GM18951 (cell line): ENCODE measurements around the gene GRID1.
"Not testable (repeated sequence)": the region's sequence is repeated elsewhere in the genome, so short reads cannot be mapped to it uniquely, and the experiment has no call there.

Source experiments
- POLR2A ChIP-seq: IDR thresholded peaks from 4 replicates; pipeline ENCODE4 v1.6.1; 2011; ENCODE audit warnings: mild to moderate bottlenecking; ENCODE audit not compliant: insufficient read length, insufficient read depth; ENCODE audit errors: extremely low read depth
- in situ Hi-C: fragments of 300-500 bp; cut with MboI; formaldehyde crosslinking; loops from one replicate; pipeline ENCODE4 v1.12.0; 2022; ENCODE audit warnings: low sequenced_read_pairs, mixed read lengths, inconsistent platforms; ENCODE audit not compliant: unreplicated experiment

Gene GRID1

DNA sequence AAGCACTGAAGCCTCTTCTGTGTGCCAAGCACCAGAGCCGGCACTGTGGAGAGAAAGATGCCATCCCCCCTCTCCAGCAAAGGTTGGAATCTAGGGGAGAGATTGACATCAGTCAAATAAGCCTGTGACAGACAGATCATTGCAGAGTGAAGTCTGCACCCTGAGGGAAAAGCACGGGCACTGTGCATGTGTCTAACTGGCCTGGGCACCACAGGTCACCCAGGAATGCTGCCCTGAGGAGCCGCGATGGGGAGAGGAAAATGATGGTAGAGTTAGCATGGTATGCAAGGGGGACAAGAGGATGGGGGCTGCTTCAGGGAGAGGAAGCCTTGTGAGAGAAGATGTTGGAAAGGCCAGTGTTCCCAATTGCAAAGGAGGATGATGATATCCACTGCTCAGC is 261.0 kb downstream of the GRID1 start:
- in situ Hi-C loops, result no loop called here
- TF ChIP-seq POLR2A, result no peak

DNA sequence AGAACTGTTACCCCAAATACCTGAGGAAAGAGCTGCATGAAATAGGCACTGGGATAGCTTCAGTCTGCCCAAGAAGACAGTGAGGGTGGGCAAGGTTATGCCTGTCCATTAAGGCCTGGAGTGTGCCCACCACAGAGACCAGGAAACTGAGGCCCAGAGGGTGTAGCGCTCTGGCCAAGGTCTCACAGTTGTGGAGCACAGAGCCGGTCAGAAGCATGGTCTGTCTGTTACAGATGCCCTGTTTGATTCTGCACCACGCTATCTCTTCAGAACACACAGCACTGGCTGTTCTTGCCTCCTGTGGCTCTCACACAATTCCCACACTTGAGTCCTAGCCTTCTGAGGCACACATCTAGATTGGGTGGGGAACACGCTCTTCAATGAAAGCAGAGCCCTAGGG is 261.4 kb downstream of the GRID1 start:
- in situ Hi-C loops, result no loop called here
- no peak for TF ChIP-seq POLR2A

DNA sequence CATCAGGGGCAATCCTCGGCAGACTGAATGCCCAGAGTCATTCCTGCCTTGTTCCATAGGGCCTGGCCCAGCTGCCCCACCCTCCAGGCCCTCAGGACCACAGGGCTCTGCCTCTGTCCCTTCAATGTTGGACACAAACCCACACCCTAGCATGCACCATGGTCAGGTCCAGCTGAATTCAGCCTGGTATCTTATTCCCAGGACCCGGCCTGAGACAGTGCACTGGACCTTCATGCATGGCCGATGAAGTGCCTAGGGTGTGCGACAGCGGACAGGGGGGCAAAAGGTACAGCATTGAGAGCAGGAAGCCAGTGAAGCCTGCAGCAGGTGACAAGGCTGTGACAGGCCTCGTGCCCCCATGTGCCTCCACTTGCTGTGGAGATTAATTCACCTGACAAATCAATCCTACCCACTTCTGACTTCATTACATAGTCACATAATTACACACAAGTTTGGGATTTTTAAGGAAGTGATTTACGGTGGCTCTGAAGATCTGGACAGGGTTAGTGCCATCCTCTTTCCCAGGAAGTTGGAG is 261.9 kb downstream of the GRID1 start:
- in situ Hi-C loops, result no loop called here
- TF ChIP-seq POLR2A, result no peak

DNA sequence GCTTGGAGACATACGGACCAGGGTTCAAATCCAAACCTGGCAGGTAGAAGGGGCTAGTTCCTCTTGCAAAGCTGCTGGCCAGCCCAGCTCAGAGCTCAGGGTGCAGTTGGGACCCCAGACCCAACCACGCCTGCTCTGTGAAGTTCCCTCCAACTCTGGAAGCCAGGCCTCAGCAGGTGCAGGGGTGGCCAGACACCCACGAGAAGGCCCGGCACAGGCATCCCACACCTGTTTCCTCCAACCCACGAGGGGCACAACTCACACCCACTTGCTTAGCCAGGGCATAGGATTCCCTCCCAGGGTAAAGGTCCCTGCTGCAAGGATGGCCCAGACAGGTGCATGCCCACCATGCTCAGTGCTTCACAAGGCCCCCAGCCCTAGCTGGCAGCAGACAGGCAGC is 262.4 kb downstream of the GRID1 start:
- no peak for TF ChIP-seq POLR2A
- in situ Hi-C loops, result no loop called here

DNA sequence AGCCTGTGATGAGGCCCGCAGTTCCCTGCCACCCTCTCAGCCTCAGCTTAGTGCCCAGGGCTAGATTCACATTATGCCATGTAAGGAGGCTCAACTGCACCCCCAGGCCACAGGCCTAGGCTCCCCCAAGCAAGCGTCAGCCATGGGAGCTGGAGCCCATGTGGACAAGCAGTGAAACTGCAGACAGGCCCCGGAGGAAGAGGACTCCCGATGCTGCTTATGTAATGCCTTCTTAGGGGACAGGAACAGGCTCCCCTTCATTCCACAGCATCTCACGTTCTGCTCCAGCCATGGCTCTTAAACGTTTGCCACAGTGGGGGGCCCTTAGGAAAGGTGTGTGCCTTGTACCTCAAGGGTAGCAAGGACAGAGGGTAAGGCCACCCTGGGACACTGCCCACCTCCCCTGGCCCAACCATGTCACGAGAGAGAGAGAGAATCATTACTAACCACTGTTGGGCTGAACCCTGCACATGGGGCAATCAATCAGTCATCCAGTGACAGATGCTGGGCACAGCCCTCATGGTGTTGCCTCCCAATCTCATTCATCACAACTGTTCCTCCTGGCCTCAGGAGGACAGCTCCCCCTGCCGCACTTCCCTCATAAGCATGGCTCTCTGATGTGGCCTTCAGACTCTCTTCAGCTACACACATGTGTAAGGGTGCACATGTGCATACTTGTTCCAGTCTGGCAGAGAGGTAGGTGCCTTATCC is 263.0 kb downstream of the GRID1 start:
- no peak for TF ChIP-seq POLR2A
- in situ Hi-C loops, result no loop called here

DNA sequence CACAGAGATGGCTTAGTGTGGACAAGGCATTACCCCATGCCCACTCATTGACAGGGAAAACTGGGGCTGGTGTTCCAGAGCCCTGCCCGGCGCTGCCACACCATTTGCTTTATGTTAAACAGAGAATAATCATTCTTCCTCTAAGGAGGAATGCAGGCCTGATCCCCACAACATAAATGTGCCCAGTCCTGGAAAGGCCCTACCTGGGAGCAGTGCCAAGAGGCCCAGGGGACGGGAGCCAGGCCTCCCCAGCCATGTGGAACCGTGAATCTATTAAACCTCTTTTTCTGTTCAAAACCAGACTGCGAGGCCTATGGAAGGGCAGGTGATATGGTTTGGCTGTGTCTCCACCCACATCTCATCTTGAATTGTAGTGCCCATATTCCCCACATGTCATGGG is 264.1 kb downstream of the GRID1 start:
- TF ChIP-seq POLR2A, result no peak
- in situ Hi-C loops, result no loop called here

DNA sequence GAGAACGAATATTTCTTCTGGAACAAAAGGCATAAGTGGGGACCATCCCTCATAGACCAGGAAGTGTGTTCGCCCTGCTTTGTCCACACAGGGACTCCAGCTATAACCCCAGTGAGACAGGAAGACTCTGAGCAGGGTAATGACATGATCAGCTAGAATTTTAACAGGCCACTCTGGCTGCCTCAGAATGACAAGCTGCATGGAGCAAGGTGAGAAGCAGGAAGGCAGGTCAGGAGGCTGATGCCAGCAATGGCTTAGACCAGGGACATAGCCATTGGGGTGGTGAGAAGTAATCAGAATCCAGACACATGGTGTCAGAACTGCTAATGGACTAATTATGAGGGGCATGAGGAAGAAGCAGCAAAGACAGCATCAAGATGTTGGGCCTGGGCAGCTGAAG is 264.6 kb downstream of the GRID1 start:
- in situ Hi-C loops, result no loop called here
- no peak for TF ChIP-seq POLR2A

DNA sequence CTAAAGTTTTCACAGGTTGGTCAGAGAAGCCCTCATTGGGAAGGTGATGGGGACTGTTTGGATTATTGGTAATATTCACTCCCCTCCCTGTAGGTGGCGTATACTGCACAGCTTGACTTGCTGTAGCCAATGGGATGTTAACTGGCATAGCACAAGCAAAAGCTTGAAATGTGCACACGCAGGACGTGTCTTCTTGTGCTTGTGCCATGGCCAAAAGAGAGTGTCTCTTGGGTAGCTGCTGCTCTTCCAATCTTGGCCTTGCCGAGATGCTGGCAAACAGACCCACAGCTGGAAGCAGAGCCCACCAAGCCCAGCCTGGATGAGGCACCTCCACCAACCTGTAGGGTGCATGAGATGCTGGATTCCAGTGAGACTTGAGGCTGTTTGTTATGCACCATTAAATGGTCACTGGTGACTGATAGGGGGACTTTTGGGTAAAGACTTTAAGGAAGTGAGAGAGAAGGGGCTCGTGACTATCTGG is 266.0 kb downstream of the GRID1 start:
- in situ Hi-C loops, result no loop called here
- no peak for TF ChIP-seq POLR2A

DNA sequence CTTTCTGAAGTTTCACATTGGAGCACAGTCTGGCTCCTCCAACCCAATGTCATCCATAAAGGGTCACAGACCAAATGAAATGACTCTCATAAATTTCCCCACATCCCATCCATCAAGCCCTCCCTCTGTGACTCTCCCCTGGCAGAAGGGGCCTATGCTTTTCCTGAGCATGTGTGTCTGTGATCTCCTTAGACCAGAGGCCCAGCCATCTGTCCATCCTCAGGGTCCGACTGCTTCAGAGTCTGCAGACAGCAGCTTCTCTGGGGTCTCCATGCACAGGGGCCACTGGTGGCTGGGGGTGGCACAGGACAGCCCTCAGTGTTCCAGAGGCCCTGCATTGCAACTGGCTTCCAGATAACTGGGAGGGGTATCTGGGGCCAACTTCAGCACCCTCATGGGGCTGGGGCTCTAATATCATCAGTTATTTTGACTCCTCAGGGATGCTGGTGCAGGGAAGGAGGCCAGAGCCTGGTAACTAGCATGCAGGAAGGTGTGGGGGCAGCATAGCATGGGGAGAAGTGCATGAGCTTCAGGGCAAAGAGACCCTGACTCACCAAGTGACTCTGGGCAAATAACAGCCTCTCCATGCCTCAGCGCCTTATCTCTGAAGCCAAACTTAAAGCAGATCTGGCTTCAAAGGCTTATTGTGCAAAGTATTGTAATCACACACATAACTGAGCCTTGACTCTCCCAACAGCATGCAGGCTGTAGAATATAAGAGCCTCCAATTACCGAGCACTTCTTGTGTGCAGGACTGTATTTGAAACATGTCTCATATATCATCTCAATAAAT is 266.9 kb downstream of the GRID1 start:
- TF ChIP-seq POLR2A, result no peak
- in situ Hi-C loops, result no loop called here

DNA sequence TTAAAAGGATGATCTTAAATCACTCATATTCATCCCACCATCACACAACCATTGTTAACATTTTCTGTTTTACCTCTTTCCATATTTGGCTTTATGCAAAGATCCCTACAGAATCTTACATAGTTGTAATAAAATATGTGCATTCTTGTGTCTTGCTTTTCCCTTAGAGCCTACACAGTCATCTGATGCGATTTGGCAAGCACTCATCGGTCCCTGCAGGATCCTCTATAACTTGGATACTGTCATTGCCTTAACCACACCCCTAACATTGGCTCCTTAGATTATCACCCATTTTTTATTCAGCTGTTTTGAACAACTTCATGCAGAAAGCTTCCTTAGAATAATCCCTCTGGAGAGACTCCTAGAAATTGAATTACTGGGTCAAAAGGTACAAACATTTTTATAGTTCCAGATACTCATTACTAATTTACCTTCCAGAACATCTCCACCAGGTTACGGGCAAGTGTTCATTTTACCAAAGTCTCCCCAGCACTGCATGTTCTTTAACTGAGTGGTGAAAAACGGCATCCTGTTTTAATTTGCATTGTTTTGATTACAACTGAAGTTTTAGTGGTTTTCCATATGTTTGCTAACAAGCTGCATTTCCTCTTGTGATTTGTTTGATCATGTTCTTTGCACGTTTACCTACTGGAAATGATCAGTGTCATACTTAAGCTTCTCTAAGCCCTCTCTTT is 268.3 kb downstream of the GRID1 start:
- TF ChIP-seq POLR2A, result no peak
- in situ Hi-C loops, result no loop called here

DNA sequence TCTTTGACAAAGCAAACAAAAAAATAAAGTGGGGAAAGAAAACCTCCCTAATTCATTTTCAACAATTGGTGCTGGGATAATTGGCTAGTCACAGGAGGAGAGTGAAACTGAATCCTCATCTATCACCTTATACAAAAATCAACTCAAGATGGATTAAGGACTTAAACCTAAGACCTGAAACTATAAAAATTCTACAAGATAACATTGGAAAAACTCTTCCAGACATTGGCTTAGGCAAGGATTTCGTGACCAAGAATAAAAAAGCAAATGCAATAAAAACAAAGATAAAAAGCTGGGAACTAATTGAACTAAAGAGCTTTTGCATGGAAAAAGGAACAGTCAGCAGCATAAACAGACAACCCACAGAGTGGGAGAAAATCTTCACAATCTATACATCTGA is 271.5 kb downstream of the GRID1 start:
- in situ Hi-C loops, result not testable (repeated sequence)

DNA sequence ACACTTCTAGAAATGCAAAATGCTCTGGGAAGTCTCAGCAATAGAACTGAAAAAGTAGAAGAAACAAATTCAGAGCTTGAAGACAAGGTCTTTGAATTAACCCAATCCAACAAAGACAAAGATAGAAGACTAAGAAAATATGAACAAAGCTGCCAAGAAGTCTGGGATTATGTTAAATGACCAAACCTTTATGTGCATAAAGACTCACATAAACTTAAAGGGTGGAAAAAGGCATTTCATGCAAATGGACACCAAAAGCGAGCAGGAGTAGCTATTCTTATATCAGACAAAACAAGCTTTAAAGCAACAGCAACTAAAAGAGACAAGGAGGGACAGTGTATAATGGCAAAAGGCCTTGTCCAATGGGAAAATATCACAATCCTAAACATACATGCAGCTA is 274.3 kb downstream of the GRID1 start:
- in situ Hi-C loops, result not testable (repeated sequence)

DNA sequence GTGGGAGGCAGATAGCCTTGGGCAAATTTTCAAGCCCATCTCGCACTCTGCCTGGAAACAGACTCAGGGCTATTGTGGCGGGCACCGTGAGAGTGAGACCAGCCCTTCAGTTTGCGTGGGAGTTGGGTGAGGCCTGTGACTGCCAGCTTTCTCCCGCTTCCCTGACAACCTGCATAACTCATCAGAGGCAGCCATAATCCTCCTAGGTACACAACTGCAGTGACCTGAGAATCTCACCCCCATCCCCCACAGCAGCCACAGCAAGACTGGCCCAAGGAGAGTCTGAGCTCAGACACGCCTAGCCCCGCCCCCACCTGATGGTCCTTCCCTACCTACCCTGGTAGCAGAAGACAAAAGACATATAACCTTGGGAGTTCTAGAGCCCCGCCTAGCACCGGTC is 275.4 kb downstream of the GRID1 start:
- in situ Hi-C loops, result no loop called here
- no peak for TF ChIP-seq POLR2A
